Immature natural killer cell (primary cell): ENCODE results near the gene ATP8A1. TPM values are rescaled to one million over a fixed set of nuclear protein-coding genes. Genes with fewer than 3 reads are reported as not detected.

Experiments used
- DNase-seq, 3 donors: peaks; one replicate each; pipeline ENCODE4 v3.0.0; 2022; ENCODE audit warnings: mixed read lengths in 1 of 3
- H3K27ac Mint-ChIP-seq, 6 donors: one replicate each; pipeline ENCODE4 v1.8.0; 2020; ENCODE audit warnings: mixed read lengths in 6 of 6, mild to moderate bottlenecking in 5 of 6, inconsistent platforms in 4 of 6, moderate library complexity in 3 of 6
- H3K27me3 Mint-ChIP-seq, 3 donors: one replicate each; pipeline ENCODE4 v1.8.0; 2020 to 2021; ENCODE audit warnings: low read depth in 3 of 3, mild to moderate bottlenecking in 3 of 3, mixed read lengths in 3 of 3, moderate library complexity in 3 of 3, inconsistent platforms in 1 of 3
- H3K36me3 Mint-ChIP-seq, 3 donors: one replicate each; pipeline ENCODE4 v1.8.0; 2020; ENCODE audit warnings: mixed read lengths in 3 of 3, inconsistent platforms in 2 of 3, mild to moderate bottlenecking in 2 of 3
- H3K4me1 Mint-ChIP-seq, 2 donors: one replicate each; pipeline ENCODE4 v1.8.0; 2020; ENCODE audit warnings: inconsistent platforms in 2 of 2, mild to moderate bottlenecking in 2 of 2, mixed read lengths in 2 of 2, moderate library complexity in 1 of 2
- H3K4me3 Mint-ChIP-seq, 5 donors: one replicate each; pipeline ENCODE4 v1.8.0; 2020; ENCODE audit warnings: mild to moderate bottlenecking in 5 of 5, mixed read lengths in 5 of 5, inconsistent platforms in 3 of 5, moderate library complexity in 3 of 5
- H3K9me3 Mint-ChIP-seq, 6 donors: one replicate each; pipeline ENCODE4 v1.8.0; 2020; ENCODE audit warnings: mild to moderate bottlenecking in 6 of 6, mixed read lengths in 6 of 6, inconsistent platforms in 4 of 6, moderate library complexity in 3 of 6
- polyA plus RNA-seq, 3 donors: library from polyadenylated mRNA; unstranded; fragments of 300-500 nt; fragmentation: Illumina TruSeq; gene quantifications; one replicate each; pipeline ENCODE4 v1.2.3, GENCODE V29; 2021

ATP8A1 gene
- polyA plus RNA-seq, 3 donors from 2014 or later, result 15.3 to 23.0 (median 18.1) TPM

DNA sequence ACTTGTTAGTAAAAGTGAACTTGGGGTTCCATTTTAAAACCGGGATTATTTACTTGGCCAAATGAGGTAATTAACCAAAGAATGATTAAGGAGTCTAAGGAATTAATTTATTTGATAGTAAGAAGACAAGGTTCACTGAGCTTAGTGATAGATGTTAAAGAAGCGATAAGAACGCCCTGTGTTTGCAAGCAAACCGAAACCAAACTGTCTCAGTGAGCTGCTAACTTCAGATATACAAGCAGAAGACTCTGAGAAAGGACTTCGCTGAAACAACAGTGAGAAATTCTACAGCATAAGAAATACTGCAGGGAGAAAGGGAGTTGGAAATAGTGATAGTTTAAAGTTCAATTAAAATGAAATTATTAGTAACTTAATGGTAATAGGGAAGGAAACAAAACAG is 297.2 kb downstream of the ATP8A1 start:
- no peak for DNase-seq
- H3K27me3 Mint-ChIP-seq, result peaks cover 7 to 20% (median 15%) of the 10 kb centered on the region in 3 donors
- no peaks in the 10 kb centered on the region for H3K36me3 Mint-ChIP-seq
- no peak overlapping the region for H3K4me3 Mint-ChIP-seq
- no peaks in the 10 kb centered on the region for H3K4me1 Mint-ChIP-seq
- peaks cover 0 to 2% (median 0%) of the 10 kb centered on the region in 6 donors for H3K9me3 Mint-ChIP-seq
- H3K27ac Mint-ChIP-seq, result no peak overlapping the region

Other genes starting within 250 kb of the ATP8A1 start
- gene GRXCR1, start 235.6 kb upstream of the ATP8A1 start, polyA plus RNA-seq, result not detected